A673 (cell line): ENCODE measurements around the gene LRP1B.

Source experiments
- EZH2 ChIP-seq: fragments of 200-600 bp; sonication (generic); IDR thresholded peaks from 2 replicates; pipeline ENCODE4 v1.6.1; 2017; ENCODE audit warnings: borderline replicate concordance, low read depth, mild to moderate bottlenecking, mixed read lengths, antibody characterized with exemption, low read length; ENCODE audit not compliant: poor library complexity, severe bottlenecking
- TF ChIP-seq, protein P1 (sequence below): fragments of 300-800, 200-600 bp; sonication (generic); conservative IDR thresholded peaks from 2 replicates; pipeline ENCODE4 v1.5.1; 2017; ENCODE audit warnings: low read depth, mild to moderate bottlenecking, antibody characterized with exemption, low read length, moderate library complexity, mixed read lengths

DNA sequence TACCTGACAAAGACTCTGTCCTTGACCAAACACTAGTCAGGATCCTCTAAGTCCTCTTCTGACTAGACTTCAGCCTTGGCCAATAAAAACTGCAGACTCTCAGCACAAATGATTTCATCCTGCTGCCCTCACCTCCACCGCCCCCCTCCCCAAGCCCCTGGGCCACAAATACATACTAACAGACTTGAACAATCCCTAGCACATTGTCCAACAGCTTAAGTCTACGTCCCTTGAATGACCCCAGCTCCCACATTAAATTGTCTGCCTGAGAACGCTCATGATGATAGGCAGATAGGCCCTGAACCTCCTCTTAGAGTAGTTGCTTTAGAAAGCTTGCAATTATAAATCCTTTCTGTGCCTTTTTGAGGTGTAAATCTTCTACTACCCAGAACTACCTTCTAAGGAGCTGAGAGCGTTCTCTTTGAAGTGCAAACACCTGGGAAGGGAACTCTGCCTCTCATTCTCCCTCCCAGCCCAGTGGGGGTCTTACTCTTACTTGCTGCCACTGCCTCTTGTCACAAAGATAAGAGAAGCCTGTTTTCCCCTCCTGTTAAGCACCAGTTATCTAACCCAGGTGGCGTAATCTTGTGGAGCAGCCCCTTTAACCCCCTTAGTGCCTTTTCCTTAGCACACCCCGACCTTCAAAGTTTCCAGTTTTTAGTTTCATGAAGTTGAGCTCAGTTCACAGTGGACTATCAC is 1225.6 kb downstream of the LRP1B start:
- TF ChIP-seq, protein P1, sequence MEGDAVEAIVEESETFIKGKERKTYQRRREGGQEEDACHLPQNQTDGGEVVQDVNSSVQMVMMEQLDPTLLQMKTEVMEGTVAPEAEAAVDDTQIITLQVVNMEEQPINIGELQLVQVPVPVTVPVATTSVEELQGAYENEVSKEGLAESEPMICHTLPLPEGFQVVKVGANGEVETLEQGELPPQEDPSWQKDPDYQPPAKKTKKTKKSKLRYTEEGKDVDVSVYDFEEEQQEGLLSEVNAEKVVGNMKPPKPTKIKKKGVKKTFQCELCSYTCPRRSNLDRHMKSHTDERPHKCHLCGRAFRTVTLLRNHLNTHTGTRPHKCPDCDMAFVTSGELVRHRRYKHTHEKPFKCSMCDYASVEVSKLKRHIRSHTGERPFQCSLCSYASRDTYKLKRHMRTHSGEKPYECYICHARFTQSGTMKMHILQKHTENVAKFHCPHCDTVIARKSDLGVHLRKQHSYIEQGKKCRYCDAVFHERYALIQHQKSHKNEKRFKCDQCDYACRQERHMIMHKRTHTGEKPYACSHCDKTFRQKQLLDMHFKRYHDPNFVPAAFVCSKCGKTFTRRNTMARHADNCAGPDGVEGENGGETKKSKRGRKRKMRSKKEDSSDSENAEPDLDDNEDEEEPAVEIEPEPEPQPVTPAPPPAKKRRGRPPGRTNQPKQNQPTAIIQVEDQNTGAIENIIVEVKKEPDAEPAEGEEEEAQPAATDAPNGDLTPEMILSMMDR, result no peak
- TF ChIP-seq EZH2, result no peak
